Glutamatergic neuron (in vitro differentiated cells): ENCODE data around the gene NOXO1. TPM values are rescaled to one million over a fixed set of nuclear protein-coding genes. Genes with fewer than 3 reads are reported as not detected.

Experiments
- DNase-seq: peaks from one replicate; pipeline ENCODE4 v3.0.0; 2022
- H3K27ac Mint-ChIP-seq: one replicate; pipeline ENCODE4 v1.8.0; 2020; ENCODE audit warnings: mild to moderate bottlenecking, mixed read lengths, inconsistent platforms; ENCODE audit not compliant: unreplicated experiment
- H3K27me3 Mint-ChIP-seq: one replicate; pipeline ENCODE4 v1.8.0; 2020; ENCODE audit warnings: mild to moderate bottlenecking, moderate library complexity, mixed read lengths, inconsistent platforms; ENCODE audit not compliant: unreplicated experiment
- H3K36me3 Mint-ChIP-seq: one replicate; pipeline ENCODE4 v1.8.0; 2020; ENCODE audit warnings: mild to moderate bottlenecking, mixed read lengths, inconsistent platforms; ENCODE audit not compliant: unreplicated experiment
- H3K4me1 Mint-ChIP-seq: one replicate; pipeline ENCODE4 v1.8.0; 2020; ENCODE audit warnings: mild to moderate bottlenecking, low read depth, mixed read lengths, inconsistent platforms; ENCODE audit not compliant: unreplicated experiment
- H3K4me3 Mint-ChIP-seq: one replicate; pipeline ENCODE4 v1.8.0; 2020; ENCODE audit warnings: mild to moderate bottlenecking, mixed read lengths, inconsistent platforms; ENCODE audit not compliant: unreplicated experiment
- H3K9me3 Mint-ChIP-seq: one replicate; pipeline ENCODE4 v1.8.0; 2020; ENCODE audit warnings: mild to moderate bottlenecking, moderate library complexity, mixed read lengths, inconsistent platforms; ENCODE audit not compliant: unreplicated experiment
- CTCF ChIP-seq: fragments of 200-600 bp; sonication (generic); IDR thresholded peaks from one replicate; pipeline ENCODE4 v1.5.0; 2021; ENCODE audit not compliant: partially characterized antibody, unreplicated experiment
- total RNA-seq: library from RNA; stranded (reverse); fragmentation: NEBNext Ultra II Directional; extraction: Animal tissue kit (Norgen Biotek cat#: 25700); gene quantifications from one replicate; pipeline ENCODE4 v1.2.1, GENCODE V29; 2021; ENCODE audit not compliant: unreplicated experiment

Gene NOXO1
- total RNA-seq, 1 donor from 2014 or later, result 1.3 TPM

- Mint-ChIP-seq H3K27ac (peak overlapping the region; percentile 84), H3K36me3 (peaks cover 4% of the 10 kb centered on the region), H3K4me1 (peaks cover 20% of the 10 kb centered on the region), H3K9me3 (peaks cover 15% of the 10 kb centered on the region), H3K27me3 (peaks cover 15% of the 10 kb centered on the region), H3K4me3 (no peak overlapping the region)
- DNase-seq, result peak; percentile 98
- peak; percentile 97 for TF ChIP-seq CTCF
These were observed 22.8 kb upstream of the NOXO1 start for GRCh38 chr16:2003827-2004641.

- DNase-seq, result no peak
- peaks cover 17% of the 10 kb centered on the region for H3K4me1 Mint-ChIP-seq
- peaks cover 13% of the 10 kb centered on the region for H3K27me3 Mint-ChIP-seq
- TF ChIP-seq CTCF, result no peak
- no peak overlapping the region for H3K27ac Mint-ChIP-seq
- H3K36me3 Mint-ChIP-seq, result peaks cover 4% of the 10 kb centered on the region
- peak overlapping the region; percentile 46 for H3K4me3 Mint-ChIP-seq
- H3K9me3 Mint-ChIP-seq, result peaks cover 10% of the 10 kb centered on the region
These were observed 22.1 kb upstream of the NOXO1 start for GRCh38 chr16:2003231-2003826.

- no peak overlapping the region for H3K4me3 Mint-ChIP-seq
- H3K36me3 Mint-ChIP-seq, result peaks cover 1% of the 10 kb centered on the region
- H3K27me3 Mint-ChIP-seq, result peaks cover 11% of the 10 kb centered on the region
- H3K9me3 Mint-ChIP-seq, result peaks cover 8% of the 10 kb centered on the region
- H3K27ac Mint-ChIP-seq, result peak overlapping the region; percentile 39
- no peak for TF ChIP-seq CTCF
- H3K4me1 Mint-ChIP-seq, result peaks cover 13% of the 10 kb centered on the region
- DNase-seq, result no peak
These were observed 21.3 kb upstream of the NOXO1 start for GRCh38 chr16:2002406-2003230.

GRCh38 chr16:2001456-2002355 is 20.4 kb upstream of the NOXO1 start:
- Mint-ChIP-seq H3K27me3 (peaks cover 10% of the 10 kb centered on the region), H3K36me3 (no peaks in the 10 kb centered on the region), H3K9me3 (peaks cover 8% of the 10 kb centered on the region), H3K27ac (no peak overlapping the region), H3K4me1 (peaks cover 10% of the 10 kb centered on the region), H3K4me3 (no peak overlapping the region)
- no peak for TF ChIP-seq CTCF
- DNase-seq, result no peak
